OCI-LY7 (cell line): ENCODE data around the gene C6orf136. TPM values are rescaled to one million over a fixed set of nuclear protein-coding genes. Genes with fewer than 3 reads are reported as not detected.

ENCODE experiments used
- BruUV-seq: library from RNA; stranded (reverse); fragments of 400-500 nt; replicated peaks from 2 replicates; lab custom pipeline; 2021; lab: Mats Ljungman, UMichigan
- CTCF ChIA-PET: fragments of 300-600 bp; sonication (Branson Sonifier 250); formaldehyde crosslinking; loops from one replicate; lab custom pipeline; 2022; ENCODE audit warnings: antibody characterized with exemption; ENCODE audit not compliant: unreplicated experiment; lab: Charles Lee
- POLR2A ChIA-PET: fragments of 300-600 bp; sonication (Branson Sonifier 250); formaldehyde crosslinking; loops from one replicate; lab custom pipeline; 2022; ENCODE audit warnings: antibody characterized with exemption; lab: Charles Lee
- DNase-seq: peaks from one replicate; pipeline ENCODE4 v3.0.0-alpha.2; 2015; ENCODE audit warnings: low spot score
- H2AFZ ChIP-seq: fragments of 200-600 bp; sonication (generic), shearing (Covaris generic); 2 replicates; pipeline ENCODE4 v1.6.1; 2014; ENCODE audit warnings: mild to moderate bottlenecking, antibody characterized with exemption, low read length, moderate library complexity
- H3K27ac ChIP-seq: fragments of 200-600 bp; sonication (generic); 2 replicates; pipeline ENCODE4 v1.5.1; 2014; ENCODE audit warnings: mixed run types, low read depth, mild to moderate bottlenecking, moderate library complexity, low read length, inconsistent platforms; ENCODE audit not compliant: poor library complexity, severe bottlenecking
- H3K36me3 ChIP-seq: fragments of 200-600 bp; sonication (generic); 2 replicates; pipeline ENCODE4 v1.6.1; 2014; ENCODE audit warnings: mild to moderate bottlenecking, antibody characterized with exemption, low read length, moderate library complexity, mixed read lengths; ENCODE audit not compliant: insufficient read depth
- H3K4me1 ChIP-seq: fragments of 200-600 bp; sonication (generic); 2 replicates; pipeline ENCODE4 v1.5.1; 2014; ENCODE audit warnings: mild to moderate bottlenecking, low read length; ENCODE audit not compliant: insufficient read depth, poor library complexity, severe bottlenecking
- H3K4me2 ChIP-seq: fragments of 200-600 bp; sonication (generic); 2 replicates; pipeline ENCODE4 v1.6.1; 2014; ENCODE audit warnings: mild to moderate bottlenecking, low read length
- H3K4me3 ChIP-seq: fragments of 200-600 bp; sonication (generic); 2 replicates; pipeline ENCODE4 v1.5.1; 2014; ENCODE audit warnings: mild to moderate bottlenecking, low read depth, low read length; ENCODE audit not compliant: poor library complexity, severe bottlenecking
- H3K79me2 ChIP-seq: fragments of 200-600 bp; sonication (generic); 2 replicates; pipeline ENCODE4 v1.6.1; 2016; ENCODE audit warnings: low read depth, mild to moderate bottlenecking, low read length, moderate library complexity, mixed read lengths; ENCODE audit not compliant: insufficient read depth
- H3K9me2 ChIP-seq: fragments of 200-600 bp; sonication (generic); 2 replicates; pipeline ENCODE4 v1.6.1; 2016; ENCODE audit warnings: mild to moderate bottlenecking, low read length, mixed read lengths; ENCODE audit not compliant: insufficient read depth
- H3K9me3 ChIP-seq: fragments of 200-600 bp; sonication (generic); 2 replicates; pipeline ENCODE4 v1.6.1; 2014; ENCODE audit warnings: mild to moderate bottlenecking, mixed run types, low read length, mixed read lengths
- H4K20me1 ChIP-seq: fragments of 200-600 bp; sonication (generic); 2 replicates; pipeline ENCODE4 v1.6.1; 2014; ENCODE audit warnings: mild to moderate bottlenecking, antibody characterized with exemption, low read length, moderate library complexity, mixed read lengths; ENCODE audit not compliant: insufficient read depth
- EZH2phosphoT487 ChIP-seq: fragments of 200-600 bp; sonication (generic); IDR thresholded peaks from 2 replicates; pipeline ENCODE4 v1.6.1; 2018; ENCODE audit warnings: low read depth, borderline replicate concordance, mild to moderate bottlenecking, mixed run types, antibody characterized with exemption, low read length, moderate library complexity, mixed read lengths
- intact Hi-C: fragments of 100-400 bp; cut with micrococcal nuclease; formaldehyde crosslinking; loops from one replicate; pipeline ENCODE4 v1.10.0; 2022; ENCODE audit not compliant: unreplicated experiment
- total RNA-seq, 2 experiments: library from RNA; depleted of rRNA in 1 of 2; stranded (reverse); fragments of >200 nt in 1 of 2; shearing (Covaris generic) in 1 of 2; gene quantifications; 2 replicates each; pipeline ENCODE4 v1.2.3, GENCODE V29; 2014 to 2022
- TF ChIP-seq, protein P1 (sequence below): fragments of 200-600 bp; sonication (generic); conservative IDR thresholded peaks from 2 replicates; pipeline ENCODE4 v1.5.1; 2014; ENCODE audit warnings: mild to moderate bottlenecking, antibody characterized with exemption, low read length, moderate library complexity, mixed read lengths

C6orf136 gene
- total RNA-seq, 2 experiments from 2014 or later: 14.7 to 26.7 TPM

DNA sequence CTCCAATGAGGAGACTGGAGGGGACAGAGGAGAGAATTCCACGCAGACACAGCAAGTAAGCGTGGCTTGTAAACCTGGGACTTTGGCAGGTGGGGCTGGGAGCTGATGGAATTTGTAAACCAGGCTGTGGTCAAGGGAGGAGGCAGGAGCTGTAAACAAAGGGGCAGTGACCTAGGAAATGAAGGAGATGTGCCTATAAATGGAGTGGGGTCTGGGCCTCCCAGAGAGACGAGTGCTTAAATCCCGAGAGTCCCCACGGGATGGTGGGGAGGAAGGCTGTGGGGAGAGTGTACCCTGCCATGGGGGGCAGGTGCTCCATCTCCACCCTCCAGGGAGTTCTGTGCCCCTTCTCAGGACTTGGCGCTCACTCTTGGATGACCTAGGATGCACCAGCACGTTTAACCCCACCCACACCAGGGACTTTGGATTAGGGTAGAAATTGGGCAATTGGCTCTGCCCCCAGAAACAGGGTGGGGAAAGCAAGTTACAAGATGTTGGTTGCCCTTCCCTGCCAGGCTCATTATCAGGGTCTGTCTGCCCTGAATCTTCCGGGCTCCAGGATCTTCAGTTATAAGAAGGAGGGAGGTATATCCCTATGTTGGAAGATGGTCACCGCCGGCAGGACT is 29.8 kb downstream of the C6orf136 start:
- peaks cover 7% of the 10 kb centered on the region; the same call in 1 of the 2 replicates for H4K20me1 ChIP-seq
- H3K79me2 ChIP-seq: peaks cover 54% of the 10 kb centered on the region
- H3K4me1 ChIP-seq: peaks cover 38% of the 10 kb centered on the region
- no peak for DNase-seq
- H3K9me3 ChIP-seq: no peaks in the 10 kb centered on the region
- TF ChIP-seq, protein P1, sequence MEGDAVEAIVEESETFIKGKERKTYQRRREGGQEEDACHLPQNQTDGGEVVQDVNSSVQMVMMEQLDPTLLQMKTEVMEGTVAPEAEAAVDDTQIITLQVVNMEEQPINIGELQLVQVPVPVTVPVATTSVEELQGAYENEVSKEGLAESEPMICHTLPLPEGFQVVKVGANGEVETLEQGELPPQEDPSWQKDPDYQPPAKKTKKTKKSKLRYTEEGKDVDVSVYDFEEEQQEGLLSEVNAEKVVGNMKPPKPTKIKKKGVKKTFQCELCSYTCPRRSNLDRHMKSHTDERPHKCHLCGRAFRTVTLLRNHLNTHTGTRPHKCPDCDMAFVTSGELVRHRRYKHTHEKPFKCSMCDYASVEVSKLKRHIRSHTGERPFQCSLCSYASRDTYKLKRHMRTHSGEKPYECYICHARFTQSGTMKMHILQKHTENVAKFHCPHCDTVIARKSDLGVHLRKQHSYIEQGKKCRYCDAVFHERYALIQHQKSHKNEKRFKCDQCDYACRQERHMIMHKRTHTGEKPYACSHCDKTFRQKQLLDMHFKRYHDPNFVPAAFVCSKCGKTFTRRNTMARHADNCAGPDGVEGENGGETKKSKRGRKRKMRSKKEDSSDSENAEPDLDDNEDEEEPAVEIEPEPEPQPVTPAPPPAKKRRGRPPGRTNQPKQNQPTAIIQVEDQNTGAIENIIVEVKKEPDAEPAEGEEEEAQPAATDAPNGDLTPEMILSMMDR: no peak
- no peak overlapping the region for H3K4me3 ChIP-seq
- no peak overlapping the region for H2AFZ ChIP-seq
- no peaks in the 10 kb centered on the region for H3K9me2 ChIP-seq
- CTCF ChIA-PET: interaction anchor here (0.6 kb wide), 1 partner anchor 333 kb away, joined by 3 read pairs; the partner anchor contains the start of gene MUC22
- H3K27ac ChIP-seq: no peak overlapping the region
- TSS peak; percentile 84 for BruUV-seq
- intact Hi-C loops: loop anchor here (10.0 kb wide), 1 partner anchor 208 kb away; the partner anchor contains the start of gene DDR1
- H3K36me3 ChIP-seq: peaks cover 61% of the 10 kb centered on the region
- no peak overlapping the region for H3K4me2 ChIP-seq
- POLR2A ChIA-PET: no interaction called here

DNA sequence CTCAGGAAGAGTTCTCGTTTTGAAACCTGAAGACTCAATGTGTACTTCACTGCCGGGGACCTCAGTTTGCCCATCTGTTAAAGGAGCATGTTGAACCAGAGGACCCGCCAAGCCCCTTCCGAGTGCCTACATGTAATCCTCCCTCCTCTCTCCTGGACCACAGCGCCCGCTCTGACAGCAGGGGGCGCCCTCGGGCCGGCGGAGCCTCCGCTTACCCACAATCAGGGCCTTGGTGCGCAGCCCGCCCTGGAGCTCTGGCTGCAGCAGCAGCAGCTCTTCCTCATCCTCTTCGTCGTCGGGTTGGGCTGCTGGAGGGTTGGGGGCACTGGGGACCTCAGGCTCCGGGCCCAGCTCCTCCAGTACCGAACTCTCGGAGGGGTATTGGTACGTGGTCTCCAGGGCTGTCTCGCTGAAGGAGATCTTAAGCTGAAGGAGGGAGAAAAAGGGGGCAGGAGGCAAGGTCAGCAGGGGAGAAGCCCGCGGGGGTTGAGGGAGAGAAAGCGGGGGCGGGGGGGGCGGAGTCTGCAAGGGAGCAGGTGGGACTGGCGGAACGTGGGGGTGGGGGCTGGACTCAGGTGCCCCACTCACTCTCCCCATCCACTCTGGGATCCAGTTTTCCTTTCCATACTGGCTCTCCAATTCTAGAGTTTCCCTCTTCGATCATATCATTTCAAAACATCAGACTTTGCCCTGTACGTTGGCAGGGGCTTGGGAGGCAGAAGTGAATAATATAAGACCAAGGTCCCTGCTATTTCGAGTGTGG is 32.2 kb downstream of the C6orf136 start:
- Histone ChIP-seq H3K9me2 (no peaks in the 10 kb centered on the region), H2AFZ (no peak overlapping the region), H3K4me2 (peak overlapping the region; percentile 99), H4K20me1 (peaks cover 13% of the 10 kb centered on the region; the same call in 1 of the 2 replicates), H3K27ac (peak overlapping the region; percentile 78), H3K4me3 (peak overlapping the region; percentile 95), H3K36me3 (peaks cover 83% of the 10 kb centered on the region), H3K4me1 (peaks cover 30% of the 10 kb centered on the region), H3K9me3 (no peaks in the 10 kb centered on the region), H3K79me2 (peaks cover 69% of the 10 kb centered on the region)
- no TSS peak for BruUV-seq
- POLR2A ChIA-PET: interaction anchor here (0.7 to 2.1 kb wide), 8 partner anchors 9 to 144 kb away, joined by 3 to 12 read pairs (median 6); partner anchors contain the start of genes MDC1 and TUBB
- intact Hi-C loops: loop anchor here (1.0 to 10.0 kb wide), 4 partner anchors 9 to 206 kb away; partner anchors contain the start of gene DDR1
- TF ChIP-seq, protein P1: peak; percentile 97
- TF ChIP-seq EZH2phosphoT487: no peak
- DNase-seq: peak; percentile 89
- CTCF ChIA-PET: interaction anchor here (0.8 to 1.2 kb wide), 4 partner anchors 9 to 122 kb away, joined by 3 to 10 read pairs (median 6); partner anchors contain the start of gene PRR3
